Loucy (cell line): Measurements from ENCODE around the gene TMEM18.

ENCODE experiments used
- CTCF ChIP-seq: fragments of 200-600 bp; sonication (generic); conservative IDR thresholded peaks from 2 replicates; pipeline ENCODE4 v1.5.1; 2014; ENCODE audit warnings: mild to moderate bottlenecking, antibody characterized with exemption, low read length
- EZH2phosphoT487 ChIP-seq: fragments of 200-600 bp; IDR thresholded peaks from 2 replicates; pipeline ENCODE4 v1.6.1; 2018; ENCODE audit warnings: antibody characterized with exemption, mild to moderate bottlenecking, moderate library complexity, borderline replicate concordance

GRCh38 chr2:625415-626333, 51.5 kb downstream of the TMEM18 start:
- TF ChIP-seq CTCF: no peak
- TF ChIP-seq EZH2phosphoT487: no peak
